ENCODE data around the gene GPR132.
"Not testable (repeated sequence)": the region's sequence is repeated elsewhere in the genome, so short reads cannot be mapped to it uniquely, and the experiment has no call there.

The GPR132 gene

DNA sequence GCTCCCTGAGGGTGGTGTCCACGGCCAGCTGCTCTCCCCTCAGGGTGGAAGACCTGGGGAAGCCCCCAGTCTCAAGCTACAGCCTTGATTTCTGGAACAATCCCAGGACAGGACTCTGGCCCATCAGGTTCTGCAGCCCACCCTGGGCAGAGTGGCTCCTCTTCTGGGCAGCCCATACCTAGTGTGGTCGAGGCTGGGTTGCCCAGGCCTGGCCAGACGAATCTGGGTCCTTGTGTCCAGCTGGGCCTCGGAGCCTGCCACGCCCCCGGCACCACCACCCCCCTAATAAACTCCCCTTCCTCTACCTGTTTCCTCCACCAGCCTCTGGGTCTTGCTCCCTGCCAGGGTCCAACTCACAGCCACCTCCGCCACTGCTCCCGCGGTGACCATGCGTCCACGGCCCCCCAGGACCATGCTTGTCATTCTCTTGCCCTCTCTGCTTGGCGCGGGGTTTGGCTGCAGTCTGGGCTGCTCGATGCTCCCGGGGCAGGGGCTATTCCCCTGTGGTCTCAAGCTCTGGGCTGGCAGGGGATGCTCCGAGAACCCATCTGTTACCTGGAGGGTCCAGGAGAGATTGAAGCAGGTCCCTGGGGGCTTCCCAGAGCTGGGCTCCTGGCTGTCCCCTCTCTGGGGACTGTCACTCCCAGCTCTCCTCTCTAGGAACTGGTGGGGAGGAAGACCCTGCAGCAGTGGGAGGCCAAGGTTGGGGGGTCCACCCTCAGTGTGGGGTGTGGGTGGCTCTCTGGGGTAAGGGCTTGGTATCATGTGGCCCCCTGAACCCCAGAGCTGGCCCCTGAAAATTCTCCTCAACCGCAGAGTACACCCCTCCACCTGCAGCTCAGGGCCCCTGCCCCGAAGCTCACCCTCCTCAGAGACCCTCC lies 8.7 kb upstream of the GPR132 start:
- no peak for DNase-seq

DNA sequence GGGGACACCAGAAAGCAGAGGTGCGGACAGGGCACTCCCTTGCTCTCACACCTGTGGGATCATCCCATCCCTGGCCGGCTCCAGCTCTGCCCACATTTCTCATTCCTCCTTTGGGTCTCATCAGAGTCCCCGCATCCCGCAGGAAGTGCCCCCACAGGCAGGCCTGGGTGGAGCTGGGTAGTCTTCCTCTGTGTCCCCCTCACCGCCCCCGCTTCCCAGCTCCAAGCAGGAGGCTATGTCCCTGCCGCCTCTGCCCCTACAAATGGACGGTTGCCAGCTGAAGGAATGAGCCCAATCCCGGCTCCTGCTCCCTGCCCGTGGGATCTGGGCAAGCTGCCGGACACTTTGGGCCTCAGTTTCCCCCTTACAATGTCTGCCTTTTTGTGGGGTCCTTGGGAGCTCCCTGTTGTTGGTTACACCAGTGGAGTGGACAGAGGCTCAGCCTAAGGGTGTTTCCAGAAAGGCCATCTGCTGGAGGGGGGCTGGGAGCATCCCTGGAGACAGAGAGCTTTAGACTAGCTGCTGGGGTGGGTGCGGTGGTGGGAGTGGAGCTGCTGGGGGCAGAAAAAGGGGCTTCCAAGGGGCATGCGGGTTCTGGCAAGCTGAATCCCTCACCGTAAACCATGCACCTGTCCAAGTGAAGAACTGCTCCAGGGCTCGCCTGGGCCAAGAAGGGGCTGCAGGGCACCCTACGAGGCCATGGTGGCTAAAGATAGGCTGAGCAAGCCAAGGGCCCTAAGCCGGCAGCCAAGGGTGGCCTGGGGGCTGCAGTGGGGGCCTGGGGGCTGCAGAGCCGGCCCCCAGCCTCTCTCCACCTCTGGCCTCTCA lies 7.9 kb upstream of the GPR132 start:
- DNase-seq, result no peak

DNA sequence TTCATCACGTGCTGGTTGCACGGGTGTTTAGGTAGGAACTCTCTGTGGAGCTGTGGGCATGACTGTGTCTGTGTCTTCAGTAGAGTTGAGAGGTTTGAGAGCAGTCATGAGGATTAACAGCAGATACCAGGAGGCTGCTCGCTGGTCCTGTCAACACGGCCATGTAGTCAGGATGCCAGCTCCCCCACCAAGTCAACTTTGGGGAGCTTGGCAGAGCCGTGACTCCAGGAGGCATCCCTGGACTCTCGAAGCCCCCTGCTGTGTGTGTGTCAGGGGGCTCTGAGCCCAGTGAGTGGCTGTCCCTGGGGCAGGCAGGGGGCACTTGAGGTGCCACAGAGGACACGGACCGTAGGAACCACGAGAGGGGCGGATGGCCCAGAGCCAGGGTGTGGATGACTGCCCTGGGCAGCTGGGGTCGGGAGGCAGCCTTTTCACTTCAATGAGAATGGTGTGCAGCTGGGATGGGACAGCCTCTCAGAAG lies 7.2 kb upstream of the GPR132 start:
- no peak for DNase-seq

DNA sequence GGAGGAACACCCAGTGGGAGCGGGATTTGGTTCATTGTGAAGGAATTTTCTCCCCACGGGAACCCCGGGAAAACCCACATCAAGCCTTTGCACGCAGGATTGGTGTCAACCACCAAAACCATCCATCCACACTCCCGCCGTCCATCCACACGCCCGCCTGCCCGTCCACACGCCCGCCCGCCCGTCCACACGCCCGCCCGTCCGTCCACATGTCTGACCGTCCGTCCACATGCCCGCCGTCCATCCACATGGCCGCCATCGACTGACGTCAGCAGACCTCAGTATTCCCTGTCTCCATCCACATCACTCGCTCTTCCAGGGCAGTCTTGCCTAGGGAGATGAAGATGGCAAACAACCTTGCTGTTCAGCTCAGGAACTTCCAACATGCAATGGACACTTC lies 6.7 kb upstream of the GPR132 start:
- no peak for DNase-seq

DNA sequence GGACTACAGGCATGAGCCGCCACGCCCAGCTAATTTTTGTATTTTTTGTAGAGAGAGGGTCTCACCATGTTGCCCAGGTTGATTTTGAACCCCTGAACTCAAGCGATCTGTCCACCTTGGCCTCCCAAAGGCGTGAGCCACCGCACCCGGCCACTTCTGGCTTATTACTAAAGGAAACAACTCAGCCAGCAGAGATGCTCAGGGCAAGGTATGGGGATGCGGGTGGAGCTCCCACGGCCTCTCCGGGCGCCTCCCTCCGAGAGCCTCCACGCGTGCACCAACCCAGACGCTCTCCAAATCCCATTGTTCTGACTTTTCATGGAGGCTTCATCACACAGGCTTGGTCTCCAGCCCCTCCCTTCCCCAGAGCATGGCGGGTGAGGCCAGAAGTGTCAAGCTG lies 6.1 kb upstream of the GPR132 start:
- no peak for DNase-seq

DNA sequence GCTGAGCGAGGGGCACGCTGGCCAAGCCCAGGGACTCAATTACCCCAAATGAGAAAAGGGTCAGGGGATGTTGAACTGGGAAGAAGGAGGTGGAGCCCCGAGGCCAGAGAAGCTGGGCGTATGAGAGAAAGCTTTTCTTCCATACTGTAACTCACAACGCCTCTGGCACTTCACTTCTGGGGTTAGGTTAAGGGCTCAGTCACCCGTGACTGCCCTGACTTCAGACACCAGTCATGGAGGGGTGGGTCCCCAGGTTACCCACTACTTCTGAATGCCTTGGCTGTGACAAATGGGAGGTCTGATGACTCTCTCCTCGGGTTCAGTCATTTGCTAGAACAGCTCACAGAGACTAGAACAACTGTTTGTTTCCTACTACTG lies 5.5 kb upstream of the GPR132 start:
- no peak for DNase-seq

DNA sequence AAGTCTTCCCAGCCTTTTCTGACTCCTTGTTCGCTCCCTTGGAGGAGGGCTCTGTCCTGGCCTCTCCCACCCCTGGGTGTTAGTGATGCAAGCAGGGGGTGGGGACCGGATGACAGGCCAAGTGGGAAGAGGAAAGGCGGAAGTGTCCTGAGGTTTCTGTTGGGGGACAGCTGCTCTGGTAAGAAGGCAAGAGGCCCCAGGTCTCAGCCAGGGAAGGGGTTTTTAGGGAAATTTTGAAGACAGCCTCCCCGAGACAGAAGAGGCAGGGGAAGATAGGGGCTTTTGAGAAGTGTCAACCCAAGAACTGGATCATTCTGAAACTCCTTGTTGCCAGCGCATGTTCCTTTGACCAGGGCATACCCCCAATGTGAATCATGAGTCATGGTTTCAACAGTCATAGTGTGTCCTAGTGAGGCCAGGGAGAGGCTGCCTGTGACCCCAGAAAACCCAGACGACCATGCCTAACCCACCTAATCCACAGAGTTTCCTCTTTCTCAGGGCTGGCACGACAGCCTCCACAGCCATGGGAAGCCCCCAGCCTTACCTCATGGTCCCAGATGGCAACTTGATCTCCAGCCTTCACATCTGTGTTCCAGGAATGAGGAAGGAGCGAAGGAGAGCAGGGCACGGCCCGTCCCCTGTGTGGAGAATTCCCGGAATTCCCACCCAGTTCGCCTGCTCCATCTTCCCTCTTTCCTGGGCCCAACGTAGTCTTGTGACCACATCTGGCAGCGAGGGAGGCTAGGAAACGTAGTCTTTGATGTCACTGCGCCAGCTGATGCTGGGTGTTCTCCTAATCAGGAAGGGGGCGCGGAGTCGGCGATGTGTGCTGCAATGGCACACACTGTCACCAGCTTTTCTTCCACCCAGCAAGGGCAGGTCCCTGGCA lies 4.9 kb upstream of the GPR132 start:
- no peak for DNase-seq

DNA sequence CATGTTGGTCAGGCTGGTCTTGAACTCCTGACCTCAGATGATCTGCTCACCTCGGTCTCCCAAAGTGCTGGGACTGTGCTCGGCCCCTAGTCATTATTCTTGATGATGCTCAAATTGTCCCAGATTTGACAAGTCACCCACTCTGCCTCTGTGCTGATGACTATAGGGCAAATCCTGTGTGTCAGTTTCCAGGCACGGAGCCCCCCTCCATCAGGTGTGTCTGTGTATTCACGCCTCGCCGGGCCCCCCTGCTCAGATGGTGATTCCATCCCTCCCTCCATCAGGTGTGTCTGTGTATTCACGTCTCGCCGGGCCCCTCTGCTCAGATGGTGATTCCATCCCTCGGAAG lies 4.3 kb upstream of the GPR132 start:
- DNase-seq, result no peak

DNA sequence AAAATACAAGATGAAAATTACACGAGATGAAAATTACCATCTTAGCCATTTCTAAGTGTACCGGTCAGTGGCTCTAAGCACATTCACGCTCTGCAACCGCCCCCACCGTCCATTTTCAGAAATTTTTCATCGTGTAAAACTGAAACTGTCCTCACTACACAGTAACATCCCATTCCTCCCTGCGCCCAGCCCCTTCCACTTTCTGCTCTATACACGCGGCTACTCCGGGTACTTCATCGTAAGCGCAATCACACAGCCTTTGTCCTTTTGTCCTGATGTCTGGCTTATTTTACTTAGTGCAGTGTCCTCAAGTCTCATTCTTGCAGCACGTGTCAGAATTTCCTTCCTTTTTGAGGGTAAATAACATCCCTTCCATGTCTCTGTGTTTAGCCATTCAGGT lies 3.6 kb upstream of the GPR132 start:
- no peak for DNase-seq

DNA sequence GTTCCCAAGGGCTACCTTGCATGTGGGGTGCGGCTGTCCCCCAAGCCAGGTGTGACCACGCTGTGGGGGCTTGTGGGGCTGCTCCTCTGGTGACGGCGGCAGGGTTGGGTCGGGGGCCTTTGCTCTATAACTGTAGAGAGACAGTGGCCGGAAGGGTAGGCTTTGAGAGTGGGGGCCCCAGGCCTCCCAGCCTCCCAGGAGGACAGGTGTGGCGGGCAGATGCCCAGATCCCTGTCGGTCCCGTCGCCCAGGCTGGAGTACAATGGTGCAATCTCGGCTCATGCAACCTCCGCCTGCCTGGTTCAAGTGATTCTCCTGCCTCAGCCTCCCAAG lies 2.7 kb upstream of the GPR132 start:
- no peak for DNase-seq

DNA sequence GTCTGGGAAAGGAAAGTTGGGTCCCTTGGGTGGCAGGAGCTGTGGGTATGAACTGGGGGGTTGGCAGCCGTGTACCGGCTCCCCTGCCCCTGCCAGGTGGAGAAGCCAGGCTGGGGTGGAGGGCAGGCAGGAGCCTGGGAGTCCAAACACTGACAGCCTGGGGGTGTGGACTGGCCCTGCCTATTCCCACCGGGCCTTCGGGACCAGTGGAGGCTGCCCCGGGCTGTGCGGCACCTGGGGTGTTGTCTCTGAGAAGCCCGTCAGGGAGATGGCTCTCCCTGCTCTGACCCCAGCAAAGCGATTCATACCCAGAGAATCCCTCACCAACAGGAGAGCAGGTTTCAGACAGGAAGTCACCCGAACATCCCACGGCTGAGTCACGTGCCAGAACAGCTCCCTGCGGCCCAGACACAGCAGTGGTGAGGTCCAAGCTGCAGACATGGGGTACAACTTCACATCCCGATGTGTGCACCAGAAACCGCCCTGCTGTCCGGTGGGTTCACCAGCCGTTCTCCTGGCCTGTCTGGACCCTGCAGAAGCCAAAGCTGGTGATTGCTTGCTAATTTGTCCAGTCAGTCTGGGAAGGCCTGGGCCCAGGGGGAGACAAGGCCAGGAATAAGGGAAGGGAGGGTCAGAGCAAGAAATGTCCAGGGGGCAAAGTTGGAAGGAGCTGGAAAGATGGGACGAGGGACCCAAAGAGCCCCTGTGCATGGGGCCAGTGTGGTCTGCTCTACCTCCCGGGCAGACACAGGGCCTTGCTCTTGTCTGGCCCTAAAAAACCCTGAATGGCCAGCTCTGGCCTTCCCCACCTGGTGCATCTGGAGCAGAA lies 2.1 kb upstream of the GPR132 start:
- DNase-seq, result no peak

DNA sequence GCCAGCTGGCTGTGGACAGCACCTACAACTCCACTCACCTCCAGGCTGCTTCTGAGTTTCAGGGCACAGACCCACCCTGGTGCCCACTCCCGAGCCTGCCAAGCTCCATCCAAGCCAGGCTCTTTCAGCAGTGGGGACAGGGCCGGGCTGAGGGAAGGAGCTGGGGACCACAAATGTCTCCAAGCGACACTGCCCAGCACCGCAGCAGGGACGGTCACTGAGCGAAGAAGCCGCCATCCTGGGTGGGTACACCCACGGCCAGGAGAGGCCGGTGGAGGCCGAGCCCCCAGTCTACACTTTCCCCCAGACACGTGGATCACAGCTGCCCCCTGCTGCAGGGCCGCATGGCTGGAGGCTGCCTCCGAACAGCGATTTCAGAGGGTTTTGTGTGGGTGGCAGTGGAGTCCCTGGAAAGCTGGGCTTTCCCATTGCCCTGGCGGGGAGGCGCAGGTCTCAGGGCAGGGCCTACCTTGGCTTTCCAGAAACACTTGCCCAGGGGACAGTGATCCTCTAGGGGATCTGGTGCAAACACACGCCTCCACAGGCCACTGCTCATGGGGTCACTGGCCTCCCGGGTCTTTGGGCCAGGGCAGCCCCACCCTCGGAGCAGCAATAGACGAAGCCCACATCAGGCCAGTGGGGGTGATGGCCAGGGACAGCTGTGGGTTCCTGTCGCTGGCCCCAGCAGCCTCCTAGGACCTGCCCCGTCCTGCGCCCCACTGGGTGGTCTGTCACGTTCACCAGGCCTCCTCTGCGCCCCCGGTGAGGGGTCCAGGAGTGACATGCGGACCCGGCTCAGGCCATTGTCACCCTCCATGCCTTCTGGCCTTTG lies 1.2 kb upstream of the GPR132 start:
- no peak for DNase-seq

DNA sequence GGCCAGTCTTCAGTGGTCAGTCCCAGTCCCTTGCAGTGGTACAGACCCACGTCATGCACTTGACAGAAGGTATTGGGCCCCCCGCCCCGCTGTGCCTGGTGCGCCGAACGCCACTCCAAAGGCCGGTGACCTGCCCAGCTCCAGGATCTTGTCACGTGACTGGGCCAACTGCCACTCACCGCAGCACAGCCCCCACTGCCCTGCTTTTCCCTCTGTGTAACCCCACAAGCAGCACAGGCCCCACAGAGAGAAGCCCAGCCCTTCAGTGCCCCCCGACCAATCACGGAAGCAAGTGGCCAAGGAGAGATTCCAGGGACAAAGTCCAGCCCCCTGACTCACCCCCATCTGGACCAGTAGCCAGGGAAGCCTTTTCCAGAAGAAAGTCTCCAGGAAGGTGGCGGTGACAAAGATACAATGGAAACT lies 498 bp downstream of the GPR132 start:
- DNase-seq, result no peak

DNA sequence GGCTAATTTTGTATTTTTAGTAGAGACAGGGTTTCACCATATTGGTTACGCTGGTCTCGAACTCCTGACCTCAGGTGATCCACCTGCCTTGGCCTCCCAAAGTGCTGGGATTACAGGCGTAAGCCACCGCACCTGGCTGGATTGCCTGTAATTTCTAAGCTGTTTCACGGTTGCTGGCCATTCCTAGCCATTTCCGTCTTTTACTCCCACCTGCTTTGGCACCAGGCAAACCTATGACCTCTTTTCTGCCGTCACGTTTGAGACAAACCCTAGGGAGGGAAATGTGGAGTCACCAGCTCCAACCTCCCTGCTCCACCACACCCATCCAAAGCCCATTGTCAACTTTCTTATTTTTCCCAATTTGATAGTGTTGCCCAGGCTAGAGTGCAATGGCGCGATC lies 1.2 kb downstream of the GPR132 start:
- no peak for DNase-seq

DNA sequence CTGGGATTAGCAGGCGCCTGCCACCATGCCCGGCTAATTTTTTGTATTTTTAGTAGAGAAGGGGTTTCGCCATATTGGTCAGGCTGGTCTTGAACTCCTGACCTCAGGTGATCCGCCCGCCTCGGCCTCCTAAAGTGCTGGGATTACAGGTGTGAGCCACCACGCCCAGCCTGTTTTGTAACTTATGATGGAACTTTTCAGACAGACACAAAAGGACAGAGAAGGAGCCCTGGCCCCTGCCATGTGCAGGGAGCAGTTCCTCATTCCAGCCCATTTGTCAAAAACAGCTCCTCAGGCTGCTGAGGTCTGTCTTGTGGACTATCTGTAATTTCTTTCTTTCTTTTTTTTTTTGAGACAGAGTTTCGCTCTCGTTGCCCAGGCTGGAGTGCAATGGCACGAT lies 1.7 kb downstream of the GPR132 start:
- not testable (repeated sequence) for DNase-seq

DNA sequence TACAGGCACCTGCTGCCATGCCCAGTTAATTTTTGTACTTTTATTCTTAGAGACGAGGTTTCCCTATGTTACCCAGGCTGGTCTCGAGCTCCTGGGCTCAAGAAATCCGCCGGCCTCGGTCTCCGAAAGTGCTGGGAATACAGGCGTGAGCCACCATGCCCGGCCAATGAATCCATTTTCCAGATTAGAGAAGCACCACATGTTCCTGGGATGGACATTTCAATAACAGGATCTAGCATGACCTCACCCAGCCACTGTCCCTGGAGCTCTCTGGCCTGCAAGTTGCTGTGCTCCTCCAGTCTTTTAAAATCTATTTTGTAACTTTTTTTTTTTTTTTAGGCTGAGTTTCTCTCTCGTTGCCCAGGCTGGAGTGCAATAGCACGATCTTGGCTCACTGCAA lies 2.2 kb downstream of the GPR132 start:
- DNase-seq, result no peak

DNA sequence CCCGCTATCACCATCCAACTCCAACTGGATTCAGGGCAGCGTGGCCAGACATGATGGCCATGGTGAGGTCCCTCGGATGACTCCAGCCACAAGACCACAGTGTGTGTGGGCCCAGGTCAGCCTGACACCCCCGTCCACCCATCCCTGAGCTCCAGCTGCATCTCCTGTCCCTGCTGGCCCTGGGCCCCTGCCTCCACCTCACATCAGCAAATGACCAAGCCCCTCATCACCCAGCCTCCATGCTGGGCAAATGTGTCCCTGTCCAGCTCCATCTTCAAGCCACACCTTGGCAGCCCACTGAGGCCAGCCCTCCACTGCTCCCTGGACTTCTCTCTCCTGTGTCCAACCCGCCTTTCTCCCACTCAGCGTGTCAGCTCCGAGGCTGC lies 3.2 kb downstream of the GPR132 start:
- DNase-seq, result no peak

DNA sequence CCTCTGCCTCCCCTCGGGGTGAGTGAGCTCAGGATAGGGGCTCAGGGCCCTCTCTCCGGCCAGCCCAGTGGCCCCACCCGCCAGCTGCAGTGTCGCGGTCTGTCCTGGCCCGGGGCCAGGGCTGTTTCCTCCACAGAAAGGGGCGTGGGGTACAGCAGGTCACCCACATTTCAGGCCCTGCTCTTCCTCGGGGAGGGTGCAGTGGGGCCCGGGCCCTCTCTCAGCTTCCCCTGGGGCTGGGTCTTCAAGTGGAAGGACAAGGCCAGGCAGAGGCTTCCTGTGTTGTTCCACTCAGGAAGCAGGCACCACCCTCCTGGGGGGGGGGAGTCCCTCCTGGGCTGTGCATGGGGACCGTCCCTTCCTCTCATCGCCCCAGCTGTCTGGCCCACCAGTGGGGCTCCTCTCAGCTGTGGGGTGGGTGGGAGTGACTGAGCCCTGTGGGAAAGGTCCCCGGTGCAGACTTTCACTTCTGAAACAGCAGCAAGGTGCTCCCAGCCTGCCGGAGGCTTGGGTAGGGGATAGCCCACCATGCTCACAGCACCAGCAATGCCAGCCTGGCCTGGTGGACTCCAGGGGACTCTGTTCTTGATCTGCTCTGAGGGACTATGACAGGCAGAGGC lies 3.7 kb downstream of the GPR132 start:
- no peak for DNase-seq

DNA sequence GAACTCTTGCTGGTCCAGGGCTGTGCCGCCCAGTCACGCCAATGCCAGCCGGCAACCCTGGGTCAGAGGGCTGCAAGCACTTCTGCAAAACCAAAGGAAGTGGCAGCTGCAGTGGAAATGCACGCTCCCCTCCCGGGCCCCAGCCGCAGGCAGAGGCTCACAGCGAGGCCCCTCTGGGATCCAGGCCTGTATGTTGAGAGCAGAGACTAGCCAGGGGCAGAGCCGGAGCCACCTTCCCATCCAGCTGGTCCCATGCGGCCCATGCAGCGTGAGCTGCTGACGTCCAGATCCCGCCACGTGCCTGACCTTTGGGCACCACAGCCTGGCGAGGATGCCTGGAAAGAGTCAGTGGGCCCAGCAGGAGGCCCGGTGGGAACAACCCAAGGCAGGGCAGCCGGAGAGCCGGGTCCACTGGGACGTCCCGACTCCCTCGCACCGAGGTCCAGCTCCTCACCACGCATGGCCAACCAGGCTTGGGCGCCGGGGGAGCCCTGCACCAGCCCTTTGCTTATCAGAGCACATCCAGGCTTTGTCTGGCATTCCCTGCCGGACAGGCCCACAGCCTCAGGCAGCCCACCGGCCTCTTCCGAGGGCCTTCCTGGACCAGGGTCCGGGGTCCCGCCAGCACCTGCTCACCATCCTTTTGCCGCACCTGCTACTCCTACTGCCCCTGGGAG lies 4.3 kb downstream of the GPR132 start:
- DNase-seq, result no peak

DNA sequence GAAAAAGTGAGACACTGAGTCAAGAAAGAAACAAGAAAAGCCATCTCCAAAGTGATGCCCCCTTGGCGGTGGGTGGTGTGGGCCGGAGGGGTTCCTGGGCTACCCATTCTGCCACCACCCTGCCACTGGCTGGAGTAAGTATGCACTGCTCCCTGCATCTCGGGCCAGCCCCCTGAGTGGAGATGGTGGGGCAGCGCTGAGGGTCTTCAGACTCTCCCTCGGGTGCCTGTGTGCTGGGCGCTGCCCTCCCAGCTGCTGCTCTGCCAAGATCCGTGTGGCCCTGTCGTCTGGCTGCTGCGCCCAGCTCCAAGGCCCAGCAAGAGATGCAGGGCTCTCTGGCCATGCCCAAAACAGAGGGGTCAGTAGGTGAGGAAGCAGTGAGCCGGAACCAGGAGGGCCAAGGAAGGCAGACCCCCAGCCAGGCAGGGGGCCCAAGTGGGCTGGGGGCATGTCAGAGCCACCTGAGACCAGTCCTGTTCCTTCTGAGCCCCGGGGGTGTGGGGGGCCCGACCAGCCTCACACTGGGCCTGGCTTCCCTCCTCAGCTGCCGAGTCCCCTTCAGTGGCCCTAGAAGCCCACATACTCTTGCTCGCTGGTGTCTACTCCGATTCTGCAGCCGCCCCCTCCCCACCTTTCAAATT lies 5.2 kb downstream of the GPR132 start:
- DNase-seq, result no peak
